CMK (cell line): ENCODE measurements around the gene NAXD.
"Not testable (repeated sequence)": the region's sequence is repeated elsewhere in the genome, so short reads cannot be mapped to it uniquely, and the experiment has no call there.

Source experiments
- DNase-seq: peaks from one replicate; pipeline ENCODE4 v3.0.0-alpha.2; 2010; ENCODE audit warnings: low read depth

The NAXD gene

GRCh38 chr13:110628952-110629701, 13.8 kb downstream of the NAXD start:
- DNase-seq, result no peak

- no peak for DNase-seq
These were observed 14.4 kb downstream of the NAXD start for GRCh38 chr13:110629735-110630134.

GRCh38 chr13:110630566-110631119, 15.3 kb downstream of the NAXD start:
- no peak for DNase-seq

GRCh38 chr13:110632255-110632654, 16.9 kb downstream of the NAXD start:
- DNase-seq, result not testable (repeated sequence)

- DNase-seq, result no peak
These were observed 18.4 kb downstream of the NAXD start for GRCh38 chr13:110633776-110634175.

GRCh38 chr13:110634558-110634957, 19.2 kb downstream of the NAXD start:
- DNase-seq, result no peak

GRCh38 chr13:110635405-110636002, 20.2 kb downstream of the NAXD start:
- no peak for DNase-seq

- no peak for DNase-seq
These were observed 20.7 kb downstream of the NAXD start for GRCh38 chr13:110636053-110636475.

GRCh38 chr13:110636701-110637201, 21.4 kb downstream of the NAXD start:
- DNase-seq, result no peak

- DNase-seq, result no peak
These were observed 21.9 kb downstream of the NAXD start for GRCh38 chr13:110637275-110637674.

GRCh38 chr13:110637747-110638146, 22.4 kb downstream of the NAXD start:
- DNase-seq, result no peak

- DNase-seq, result no peak
These were observed 22.9 kb downstream of the NAXD start for GRCh38 chr13:110638257-110638656.

- no peak for DNase-seq
These were observed 23.8 kb downstream of the NAXD start for GRCh38 chr13:110638814-110639806.

- no peak for DNase-seq
These were observed 24.6 kb downstream of the NAXD start for GRCh38 chr13:110639935-110640334.

GRCh38 chr13:110640591-110641029, 25.3 kb downstream of the NAXD start:
- no peak for DNase-seq

- no peak for DNase-seq
These were observed 26.0 kb downstream of the NAXD start for GRCh38 chr13:110641055-110642015.

- no peak for DNase-seq
These were observed 27.1 kb downstream of the NAXD start for GRCh38 chr13:110642291-110642981.

GRCh38 chr13:110643324-110643723, 28.0 kb downstream of the NAXD start:
- DNase-seq, result no peak

GRCh38 chr13:110643768-110644421, 28.6 kb downstream of the NAXD start:
- DNase-seq, result no peak
